IPS DF 6.9 (cell line): ENCODE results near the gene WBP2.

ENCODE experiments used
- DNase-seq: peaks from one replicate; pipeline ENCODE4 v3.0.0-alpha.2; 2013; ENCODE audit warnings: low read depth, low spot score
- H3K27ac ChIP-seq: one replicate; pipeline ENCODE4 v1.5.1; 2013; ENCODE audit warnings: low read length, control low read depth
- H3K27me3 ChIP-seq: 2 replicates; pipeline ENCODE4 v1.6.1; 2013; ENCODE audit warnings: mild to moderate bottlenecking, low read length; ENCODE audit not compliant: control insufficient read depth, insufficient read depth
- H3K36me3 ChIP-seq: 2 replicates; pipeline ENCODE4 v1.6.1; 2013; ENCODE audit warnings: low read length; ENCODE audit not compliant: control insufficient read depth, insufficient read depth
- H3K4me1 ChIP-seq: 2 replicates; pipeline ENCODE4 v1.6.1; 2013; ENCODE audit warnings: low read length; ENCODE audit not compliant: control insufficient read depth, insufficient read depth
- H3K4me3 ChIP-seq: 2 replicates; pipeline ENCODE4 v1.5.1; 2013; ENCODE audit warnings: mild to moderate bottlenecking, low read length
- H3K9me3 ChIP-seq: 2 replicates; pipeline ENCODE4 v1.6.1; 2013; ENCODE audit warnings: low read length, inconsistent platforms; ENCODE audit not compliant: control insufficient read depth, insufficient read depth
- WGBS: extraction: QIAGEN DNeasy Blood & Tissue Kit; methylation state at CpG from one replicate; pipeline ENCODE4 v1.1.7; 2013; ENCODE audit warnings: mixed read lengths, missing lambda C conversion rate; ENCODE audit not compliant: insufficient read length, insufficient coverage; 5-methylcytosine and 5-hydroxymethylcytosine counted together

WBP2 gene

GRCh38 chr17:75849724-75850123, 5.4 kb downstream of the WBP2 start:
- DNase-seq: no peak
- no CpG with 5 or more reads among the region's 9 CpGs for WGBS
- Histone ChIP-seq H3K9me3 (no peaks in the 10 kb centered on the region), H3K4me3 (no peak overlapping the region), H3K27me3 (no peaks in the 10 kb centered on the region), H3K36me3 (peaks cover 29% of the 10 kb centered on the region), H3K27ac (no peak overlapping the region), H3K4me1 (peaks cover 4% of the 10 kb centered on the region)

DNA sequence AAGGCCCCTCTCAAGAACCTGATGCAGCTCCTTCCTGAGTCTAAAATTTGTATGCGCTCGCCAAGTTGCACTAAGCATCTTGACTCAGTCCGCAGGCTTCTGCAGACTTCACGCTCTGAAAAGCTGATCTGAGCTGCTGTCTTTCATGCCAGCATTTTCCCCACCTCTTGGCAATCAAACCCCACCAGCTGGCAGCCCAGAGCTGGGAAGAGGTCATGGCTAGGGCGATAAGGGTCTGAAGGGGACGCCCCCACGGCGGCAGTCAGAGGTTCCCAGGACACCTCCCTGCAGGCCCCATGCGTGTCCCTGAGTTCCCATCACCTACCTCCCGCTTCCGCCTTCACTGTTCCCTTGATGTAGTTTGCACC, 5.9 kb downstream of the WBP2 start:
- Histone ChIP-seq H3K4me3 (no peak overlapping the region), H3K36me3 (peaks cover 29% of the 10 kb centered on the region), H3K27ac (no peak overlapping the region), H3K4me1 (peaks cover 5% of the 10 kb centered on the region), H3K9me3 (no peaks in the 10 kb centered on the region), H3K27me3 (no peaks in the 10 kb centered on the region)
- no CpG with 5 or more reads among the region's 11 CpGs for WGBS
- no peak for DNase-seq

DNA sequence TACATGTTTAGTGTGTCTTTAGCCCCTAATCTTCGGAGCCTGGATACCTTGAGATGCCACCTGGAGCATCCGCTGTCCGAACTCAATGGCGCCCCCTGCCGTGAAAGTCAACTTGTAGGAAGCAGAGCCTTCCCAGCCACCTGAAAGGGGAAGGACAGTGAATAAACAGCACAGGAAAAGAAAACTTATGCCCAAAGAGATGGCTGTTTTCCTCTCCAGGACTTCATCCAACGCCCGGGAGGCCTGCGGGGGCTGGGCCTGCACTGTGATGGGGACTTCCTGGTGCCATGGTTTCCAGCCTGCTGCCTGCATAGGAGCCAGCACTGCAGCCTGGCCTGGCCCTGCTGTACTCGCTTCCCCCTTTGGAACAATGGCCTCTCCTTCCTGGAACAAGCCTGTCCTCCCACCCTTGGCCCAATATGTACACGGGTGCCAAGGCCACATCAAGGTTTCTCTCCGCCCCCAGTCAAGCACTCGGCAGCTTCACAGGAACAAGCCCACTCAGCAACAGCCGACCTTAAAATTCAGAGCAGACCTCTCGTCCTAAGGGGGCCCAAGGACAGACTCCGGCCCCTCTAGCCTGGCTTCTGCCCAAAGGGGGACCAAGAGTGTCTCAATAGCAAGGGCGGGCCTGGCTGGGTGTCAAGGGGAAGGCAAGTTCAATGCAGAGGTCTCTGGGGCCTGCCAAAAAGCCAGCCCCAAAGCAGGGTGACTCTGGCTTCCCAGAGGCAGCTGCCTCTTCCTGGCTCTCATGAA, 6.4 kb downstream of the WBP2 start:
- no peak overlapping the region for H3K27ac ChIP-seq
- no peak overlapping the region for H3K4me3 ChIP-seq
- H3K27me3 ChIP-seq: no peaks in the 10 kb centered on the region
- H3K36me3 ChIP-seq: peaks cover 29% of the 10 kb centered on the region
- no CpG with 5 or more reads among the region's 16 CpGs for WGBS
- no peaks in the 10 kb centered on the region for H3K9me3 ChIP-seq
- DNase-seq: no peak
- peaks cover 5% of the 10 kb centered on the region for H3K4me1 ChIP-seq

DNA sequence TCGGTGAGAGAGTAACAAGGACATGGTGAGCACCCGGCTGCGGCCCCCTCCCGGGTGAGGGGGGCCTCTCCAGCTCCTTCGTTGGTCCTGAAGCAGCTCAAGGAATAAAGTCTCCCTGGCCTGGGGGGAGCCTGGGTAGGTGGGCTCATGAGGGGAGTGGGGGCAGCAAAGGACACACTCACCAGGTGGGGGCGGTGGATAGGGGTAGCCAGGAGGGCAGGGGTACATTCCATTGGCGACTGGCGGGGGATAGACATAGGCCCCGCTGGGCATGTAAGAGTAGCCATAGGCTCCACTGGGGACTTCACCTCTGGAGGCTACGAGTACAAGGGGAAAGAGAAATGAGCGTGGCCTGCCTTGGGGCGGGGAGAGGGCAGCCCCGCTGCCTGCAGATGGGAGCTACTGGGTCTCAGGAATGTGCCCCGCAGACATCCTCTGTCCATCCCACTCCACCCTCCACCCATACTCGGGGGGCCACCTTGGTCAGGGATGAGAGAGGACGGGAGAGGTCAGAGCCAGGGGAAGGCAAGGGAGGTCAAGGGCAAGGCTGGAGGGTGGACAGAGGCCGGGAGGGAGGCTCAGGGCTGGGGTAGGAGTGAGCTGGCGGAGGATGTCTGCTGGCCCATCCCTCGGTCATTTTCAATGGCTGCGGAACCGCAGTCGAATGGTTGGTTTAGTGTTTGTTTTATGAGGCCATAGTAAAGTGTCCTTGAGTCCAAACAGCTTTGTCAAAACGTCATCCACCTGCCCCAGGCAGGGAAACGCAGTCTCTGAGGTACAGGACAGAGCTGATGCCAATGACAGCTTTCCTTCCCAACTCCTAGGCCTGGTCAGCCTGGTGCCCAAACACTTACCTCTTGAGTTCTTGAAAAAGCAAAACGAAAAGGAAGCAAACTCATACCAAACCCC, 7.3 kb downstream of the WBP2 start:
- no peaks in the 10 kb centered on the region for H3K9me3 ChIP-seq
- no peak for DNase-seq
- no CpG with 5 or more reads among the region's 25 CpGs for WGBS
- peaks cover 29% of the 10 kb centered on the region for H3K36me3 ChIP-seq
- no peak overlapping the region for H3K27ac ChIP-seq
- peaks cover 5% of the 10 kb centered on the region for H3K4me1 ChIP-seq
- H3K27me3 ChIP-seq: no peaks in the 10 kb centered on the region
- H3K4me3 ChIP-seq: no peak overlapping the region

DNA sequence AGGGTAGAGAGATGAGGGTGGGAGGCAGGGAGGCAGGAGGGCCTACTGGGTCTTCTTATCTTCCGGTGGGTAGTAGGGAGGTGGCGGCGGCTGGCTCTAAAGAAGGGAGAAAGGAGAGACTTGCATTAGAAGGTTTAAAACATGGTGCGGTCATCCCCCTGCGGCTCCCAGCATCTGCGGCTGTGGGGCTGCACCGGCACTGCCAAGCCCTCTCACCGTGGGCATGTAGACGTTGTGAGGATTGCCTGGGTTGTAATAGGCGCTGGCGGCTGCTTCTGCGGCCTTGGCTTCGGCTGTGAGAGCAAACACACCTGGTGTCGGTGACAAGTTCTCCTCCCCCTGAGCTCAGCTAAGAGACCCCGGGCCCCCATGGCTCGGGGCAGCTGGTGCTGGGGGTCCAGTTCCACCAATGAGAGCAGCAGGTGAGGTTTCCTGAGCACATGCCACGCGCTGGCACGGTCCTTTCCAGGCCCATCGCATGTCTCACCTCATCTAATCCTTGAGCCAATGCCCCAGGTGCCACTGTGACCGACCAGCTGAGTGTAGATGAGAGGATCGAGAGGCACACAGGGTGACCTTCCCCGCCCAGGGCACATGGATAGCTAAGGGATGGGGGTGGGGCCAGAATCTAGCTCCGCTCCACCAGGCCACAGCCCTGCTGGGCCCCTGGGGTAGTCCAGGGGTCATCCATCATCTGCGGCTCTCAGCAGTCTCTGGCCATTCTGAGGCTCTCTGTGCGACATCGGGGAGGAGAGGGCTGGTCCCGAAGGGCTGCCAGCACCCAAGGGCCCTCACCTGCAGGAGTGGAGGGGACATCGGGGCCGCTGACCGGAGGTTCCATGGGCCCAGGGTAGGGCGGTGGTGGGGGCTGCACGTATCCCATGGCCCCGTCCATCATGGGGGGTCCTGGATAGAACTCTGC, 8.2 kb downstream of the WBP2 start:
- Histone ChIP-seq H3K27me3 (no peaks in the 10 kb centered on the region), H3K36me3 (peaks cover 29% of the 10 kb centered on the region), H3K4me3 (no peak overlapping the region), H3K9me3 (no peaks in the 10 kb centered on the region), H3K27ac (no peak overlapping the region), H3K4me1 (peaks cover 5% of the 10 kb centered on the region)
- no peak for DNase-seq
- WGBS: no CpG with 5 or more reads among the region's 34 CpGs

DNA sequence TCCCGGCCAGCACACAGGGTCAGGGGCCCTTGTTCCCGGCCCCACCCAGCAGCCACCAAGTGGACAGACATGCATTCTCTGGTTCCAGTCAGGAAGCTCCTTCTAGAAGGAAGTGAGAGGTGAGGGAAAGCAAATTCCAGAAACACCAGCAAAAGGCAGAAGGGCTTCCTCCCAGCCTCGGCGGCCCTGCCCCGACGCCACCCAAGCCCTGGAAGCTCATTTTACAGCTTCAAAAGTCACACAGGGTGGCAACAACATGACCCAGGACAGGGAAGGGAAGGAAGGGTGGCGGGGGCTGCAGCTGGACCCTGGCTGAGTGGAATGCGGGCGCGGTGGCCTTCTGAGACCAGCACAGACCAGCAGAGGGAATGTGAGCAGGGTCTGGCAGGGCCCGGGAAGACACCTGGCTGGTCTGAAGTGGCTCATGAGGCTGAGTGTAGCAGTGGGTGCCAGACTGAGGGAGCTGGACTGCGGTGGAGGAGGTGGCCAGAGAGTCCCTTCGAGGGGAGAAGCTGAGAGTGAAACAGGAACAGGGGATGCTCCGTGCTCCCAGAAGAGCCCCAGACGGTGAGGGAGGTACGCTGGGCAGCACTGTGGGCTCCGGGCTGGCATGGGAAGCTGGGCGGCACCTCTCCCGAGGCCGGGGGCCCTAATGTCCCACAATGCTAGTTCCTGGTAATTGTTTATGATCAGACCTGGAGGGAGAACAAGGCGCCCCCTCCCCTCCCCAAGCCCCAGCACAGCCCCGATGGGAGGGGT, 9.0 kb downstream of the WBP2 start:
- peaks cover 26% of the 10 kb centered on the region for H3K36me3 ChIP-seq
- no peaks in the 10 kb centered on the region for H3K9me3 ChIP-seq
- H3K4me3 ChIP-seq: no peak overlapping the region
- no peak overlapping the region for H3K27ac ChIP-seq
- H3K4me1 ChIP-seq: peaks cover 5% of the 10 kb centered on the region
- no peak for DNase-seq
- WGBS: no CpG with 5 or more reads among the region's 22 CpGs
- H3K27me3 ChIP-seq: no peaks in the 10 kb centered on the region

GRCh38 chr17:75845058-75845711, 9.9 kb downstream of the WBP2 start:
- H3K36me3 ChIP-seq: peaks cover 26% of the 10 kb centered on the region
- no CpG with 5 or more reads among the region's 21 CpGs for WGBS
- no peak overlapping the region for H3K27ac ChIP-seq
- H3K4me3 ChIP-seq: no peak overlapping the region
- DNase-seq: peak; percentile 75
- no peaks in the 10 kb centered on the region for H3K9me3 ChIP-seq
- no peaks in the 10 kb centered on the region for H3K27me3 ChIP-seq
- H3K4me1 ChIP-seq: peaks cover 5% of the 10 kb centered on the region

- no CpG with 5 or more reads among the region's 14 CpGs for WGBS
- Histone ChIP-seq H3K36me3 (peaks cover 23% of the 10 kb centered on the region), H3K4me3 (no peak overlapping the region), H3K27me3 (no peaks in the 10 kb centered on the region), H3K9me3 (no peaks in the 10 kb centered on the region), H3K27ac (no peak overlapping the region), H3K4me1 (peaks cover 5% of the 10 kb centered on the region)
- DNase-seq: no peak
These were observed 10.5 kb downstream of the WBP2 start for GRCh38 chr17:75844530-75845057.
